Hepatocyte (in vitro differentiated cells): ENCODE measurements around the gene NEK1.

Experiments
- CTCF ChIP-seq: fragments of 200-600 bp; sonication (generic); IDR thresholded peaks from 2 replicates; pipeline ENCODE4 v1.5.1; 2016; ENCODE audit warnings: antibody characterized with exemption, mild to moderate bottlenecking; ENCODE audit not compliant: poor library complexity
- EZH2 ChIP-seq: fragments of 200-600 bp; sonication (generic); IDR thresholded peaks from 2 replicates; pipeline ENCODE4 v1.6.1; 2016; ENCODE audit warnings: antibody characterized with exemption, mild to moderate bottlenecking, borderline replicate concordance

GRCh38 chr4:169557061-169557636, 55.2 kb downstream of the NEK1 start:
- no peak for TF ChIP-seq EZH2
- no peak for TF ChIP-seq CTCF
